ENCODE data around the gene SLBP.

The SLBP gene

DNA sequence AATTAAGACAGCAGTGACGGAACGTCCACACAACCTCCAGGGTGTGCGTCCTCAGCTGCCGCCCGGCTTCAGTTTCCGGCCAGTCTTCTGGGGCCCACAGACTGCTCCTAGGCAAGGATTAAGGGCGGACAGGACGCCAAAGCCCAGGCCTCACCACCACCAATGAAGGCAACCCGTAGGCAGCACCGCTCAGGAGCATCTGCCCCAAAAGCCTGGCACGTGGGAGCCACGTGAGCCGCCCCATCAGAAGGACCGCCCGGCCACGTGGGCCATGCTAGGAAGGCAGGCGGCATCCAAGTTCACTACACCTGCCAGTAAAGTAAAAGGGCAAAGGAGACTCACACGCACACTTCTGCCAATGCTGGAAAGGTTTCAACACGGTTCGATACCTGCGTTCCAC is 42.3 kb downstream of the SLBP start:
- Histone ChIP-seq H4K8ac (ENCODE audit: low read depth, low read length) (no peak overlapping the region), H3K23ac (ENCODE audit: low read length) (no peak overlapping the region), H2BK5ac (ENCODE audit: low read depth, low read length, poor library complexity) (no peak overlapping the region), H3K4me1 (ENCODE audit: control insufficient read depth in 1 of 2, insufficient read depth in 2 of 2, low read length in 2 of 2) (peaks cover 0 to 2% of the 10 kb centered on the region in 2 experiments), H3K9ac (ENCODE audit: low read length) (no peak overlapping the region), H3K79me2 (ENCODE audit: control insufficient read depth, insufficient read depth, low read length, poor library complexity) (no peaks in the 10 kb centered on the region), H3K27me3 (ENCODE audit: insufficient read depth, low read length) (no peaks in the 10 kb centered on the region), H2AK5ac (ENCODE audit: low read length) (no peak overlapping the region), H3K18ac (ENCODE audit: low read length) (no peak overlapping the region), H4K12ac (ENCODE audit: low read depth, low read length) (no peak overlapping the region), H3K4me3 (ENCODE audit: low read depth, low read length) (no peak overlapping the region), H3K36me3 (ENCODE audit: control insufficient read depth in 1 of 2, insufficient read depth in 2 of 2, low read length in 2 of 2) (no peaks in the 10 kb centered on the region), H2AFZ (ENCODE audit: insufficient read depth, low read length, poor library complexity) (no peak overlapping the region), H3K4me2 (ENCODE audit: low read length) (no peak overlapping the region), H2BK12ac (ENCODE audit: low read length) (no peak overlapping the region), H2BK120ac (ENCODE audit: insufficient read depth, low read length, poor library complexity) (no peak overlapping the region), H3K79me1 (ENCODE audit: low read length) (no peaks in the 10 kb centered on the region), H3K9me3 (ENCODE audit: insufficient read depth, low read depth, low read length) (no peaks in the 10 kb centered on the region), H3K14ac (ENCODE audit: low read length) (no peak overlapping the region), H4K91ac (ENCODE audit: low read depth, low read length) (no peak overlapping the region), H3K4ac (ENCODE audit: low read depth, low read length) (no peak overlapping the region), H3K27ac (ENCODE audit: low read depth, low read length) (no peak overlapping the region)
- no CpG with 5 or more reads among the region's 21 CpGs for WGBS (ENCODE audit: extremely low coverage, insufficient coverage, insufficient read length)
- DNase-seq: no peak

- H3K27me3 ChIP-seq (ENCODE audit: insufficient read depth, low read length): no peaks in the 10 kb centered on the region
- H2AFZ ChIP-seq (ENCODE audit: insufficient read depth, low read length, poor library complexity): no peak overlapping the region
- WGBS (ENCODE audit: extremely low coverage, insufficient coverage, insufficient read length): no CpG with 5 or more reads among the region's 12 CpGs
- H3K4me1 ChIP-seq (ENCODE audit: control insufficient read depth in 1 of 2, insufficient read depth in 2 of 2, low read length in 2 of 2): peaks cover 0 to 2% of the 10 kb centered on the region in 2 experiments
- H3K4me3 ChIP-seq (ENCODE audit: low read depth, low read length): no peak overlapping the region
- H3K4ac ChIP-seq (ENCODE audit: low read depth, low read length): no peak overlapping the region
- H4K91ac ChIP-seq (ENCODE audit: low read depth, low read length): no peak overlapping the region
- no peak overlapping the region for H2BK5ac ChIP-seq (ENCODE audit: low read depth, low read length, poor library complexity)
- H3K18ac ChIP-seq (ENCODE audit: low read length): no peak overlapping the region
- H2BK12ac ChIP-seq (ENCODE audit: low read length): no peak overlapping the region
- H3K14ac ChIP-seq (ENCODE audit: low read length): no peak overlapping the region
- H3K79me1 ChIP-seq (ENCODE audit: low read length): no peaks in the 10 kb centered on the region
- no peak overlapping the region for H2AK5ac ChIP-seq (ENCODE audit: low read length)
- H4K8ac ChIP-seq (ENCODE audit: low read depth, low read length): no peak overlapping the region
- no peak overlapping the region for H4K12ac ChIP-seq (ENCODE audit: low read depth, low read length)
- no peak overlapping the region for H3K23ac ChIP-seq (ENCODE audit: low read length)
- no peaks in the 10 kb centered on the region for H3K9me3 ChIP-seq (ENCODE audit: insufficient read depth, low read depth, low read length)
- no peak overlapping the region for H3K9ac ChIP-seq (ENCODE audit: low read length)
- H2BK120ac ChIP-seq (ENCODE audit: insufficient read depth, low read length, poor library complexity): no peak overlapping the region
- no peak for DNase-seq
- H3K36me3 ChIP-seq (ENCODE audit: control insufficient read depth in 1 of 2, insufficient read depth in 2 of 2, low read length in 2 of 2): no peaks in the 10 kb centered on the region
- no peaks in the 10 kb centered on the region for H3K79me2 ChIP-seq (ENCODE audit: control insufficient read depth, insufficient read depth, low read length, poor library complexity)
- H3K27ac ChIP-seq (ENCODE audit: low read depth, low read length): no peak overlapping the region
- no peak overlapping the region for H3K4me2 ChIP-seq (ENCODE audit: low read length)
Observed at GRCh38 chr4:1669270-1669669, 42.8 kb downstream of the SLBP start.

GRCh38 chr4:1668488-1668840 is 43.7 kb downstream of the SLBP start:
- WGBS (ENCODE audit: extremely low coverage, insufficient coverage, insufficient read length): no CpG with 5 or more reads among the region's 8 CpGs
- Histone ChIP-seq H4K12ac (ENCODE audit: low read depth, low read length) (no peak overlapping the region), H2BK120ac (ENCODE audit: insufficient read depth, low read length, poor library complexity) (no peak overlapping the region), H3K18ac (ENCODE audit: low read length) (no peak overlapping the region), H4K8ac (ENCODE audit: low read depth, low read length) (no peak overlapping the region), H3K23ac (ENCODE audit: low read length) (no peak overlapping the region), H3K9ac (ENCODE audit: low read length) (no peak overlapping the region), H4K91ac (ENCODE audit: low read depth, low read length) (no peak overlapping the region), H3K27ac (ENCODE audit: low read depth, low read length) (no peak overlapping the region), H3K79me2 (ENCODE audit: control insufficient read depth, insufficient read depth, low read length, poor library complexity) (no peaks in the 10 kb centered on the region), H3K36me3 (ENCODE audit: control insufficient read depth in 1 of 2, insufficient read depth in 2 of 2, low read length in 2 of 2) (no peaks in the 10 kb centered on the region), H3K9me3 (ENCODE audit: insufficient read depth, low read depth, low read length) (no peaks in the 10 kb centered on the region), H3K14ac (ENCODE audit: low read length) (no peak overlapping the region), H2AFZ (ENCODE audit: insufficient read depth, low read length, poor library complexity) (no peak overlapping the region), H3K79me1 (ENCODE audit: low read length) (no peaks in the 10 kb centered on the region), H3K4ac (ENCODE audit: low read depth, low read length) (no peak overlapping the region), H3K4me1 (ENCODE audit: control insufficient read depth in 1 of 2, insufficient read depth in 2 of 2, low read length in 2 of 2) (peaks cover 0 to 2% of the 10 kb centered on the region in 2 experiments), H2BK5ac (ENCODE audit: low read depth, low read length, poor library complexity) (no peak overlapping the region), H3K27me3 (ENCODE audit: insufficient read depth, low read length) (no peaks in the 10 kb centered on the region), H3K4me3 (ENCODE audit: low read depth, low read length) (no peak overlapping the region), H3K4me2 (ENCODE audit: low read length) (no peak overlapping the region), H2BK12ac (ENCODE audit: low read length) (no peak overlapping the region), H2AK5ac (ENCODE audit: low read length) (no peak overlapping the region)
- DNase-seq: no peak

GRCh38 chr4:1667273-1667672 is 44.8 kb downstream of the SLBP start:
- Histone ChIP-seq H3K36me3 (ENCODE audit: control insufficient read depth in 1 of 2, insufficient read depth in 2 of 2, low read length in 2 of 2) (no peaks in the 10 kb centered on the region), H3K4ac (ENCODE audit: low read depth, low read length) (no peak overlapping the region), H3K9me3 (ENCODE audit: insufficient read depth, low read depth, low read length) (no peaks in the 10 kb centered on the region), H3K4me3 (ENCODE audit: low read depth, low read length) (no peak overlapping the region), H2BK12ac (ENCODE audit: low read length) (no peak overlapping the region), H4K91ac (ENCODE audit: low read depth, low read length) (no peak overlapping the region), H3K4me1 (ENCODE audit: control insufficient read depth in 1 of 2, insufficient read depth in 2 of 2, low read length in 2 of 2) (peaks cover 0 to 2% of the 10 kb centered on the region in 2 experiments), H3K23ac (ENCODE audit: low read length) (no peak overlapping the region), H3K4me2 (ENCODE audit: low read length) (no peak overlapping the region), H3K27me3 (ENCODE audit: insufficient read depth, low read length) (no peaks in the 10 kb centered on the region), H2AK5ac (ENCODE audit: low read length) (no peak overlapping the region), H4K12ac (ENCODE audit: low read depth, low read length) (no peak overlapping the region), H3K18ac (ENCODE audit: low read length) (no peak overlapping the region), H4K8ac (ENCODE audit: low read depth, low read length) (no peak overlapping the region), H3K27ac (ENCODE audit: low read depth, low read length) (no peak overlapping the region), H2BK5ac (ENCODE audit: low read depth, low read length, poor library complexity) (no peak overlapping the region), H2AFZ (ENCODE audit: insufficient read depth, low read length, poor library complexity) (no peak overlapping the region), H3K79me1 (ENCODE audit: low read length) (no peaks in the 10 kb centered on the region), H2BK120ac (ENCODE audit: insufficient read depth, low read length, poor library complexity) (no peak overlapping the region), H3K79me2 (ENCODE audit: control insufficient read depth, insufficient read depth, low read length, poor library complexity) (no peaks in the 10 kb centered on the region), H3K14ac (ENCODE audit: low read length) (no peak overlapping the region), H3K9ac (ENCODE audit: low read length) (no peak overlapping the region)
- no CpG with 5 or more reads among the region's 15 CpGs for WGBS (ENCODE audit: extremely low coverage, insufficient coverage, insufficient read length)
- DNase-seq: no peak
